NB4 (cell line): Measurements from ENCODE around the gene HS3ST3A1.

ENCODE experiments used
- DNase-seq: peaks from one replicate; pipeline ENCODE4 v3.0.0; 2010; ENCODE audit warnings: low read depth
- H3K4me3 ChIP-seq: one replicate; pipeline ENCODE4 v1.5.1; 2011; ENCODE audit warnings: mild to moderate bottlenecking, low read depth, low read length, moderate library complexity
- MYC ChIP-seq: IDR thresholded peaks from 2 replicates; pipeline ENCODE4 v1.6.1; 2011; ENCODE audit warnings: low read depth, low read length
- POLR2A ChIP-seq: IDR thresholded peaks from 2 replicates; pipeline ENCODE4 v1.6.1; 2011; ENCODE audit warnings: mild to moderate bottlenecking; ENCODE audit not compliant: insufficient read length; ENCODE audit errors: extremely low read depth
- TF ChIP-seq, protein P1 (sequence below): IDR thresholded peaks from one replicate; pipeline ENCODE4 v1.5.1; 2012; ENCODE audit warnings: low read depth, low read length
- TF ChIP-seq, protein P2 (sequence below): IDR thresholded peaks from 2 replicates; pipeline ENCODE4 v1.6.1; 2011; ENCODE audit warnings: low read depth, low read length

The HS3ST3A1 gene

GRCh38 chr17:13484020-13484419 lies 117.7 kb downstream of the HS3ST3A1 start:
- H3K4me3 ChIP-seq: no peak overlapping the region
- TF ChIP-seq, protein P1, sequence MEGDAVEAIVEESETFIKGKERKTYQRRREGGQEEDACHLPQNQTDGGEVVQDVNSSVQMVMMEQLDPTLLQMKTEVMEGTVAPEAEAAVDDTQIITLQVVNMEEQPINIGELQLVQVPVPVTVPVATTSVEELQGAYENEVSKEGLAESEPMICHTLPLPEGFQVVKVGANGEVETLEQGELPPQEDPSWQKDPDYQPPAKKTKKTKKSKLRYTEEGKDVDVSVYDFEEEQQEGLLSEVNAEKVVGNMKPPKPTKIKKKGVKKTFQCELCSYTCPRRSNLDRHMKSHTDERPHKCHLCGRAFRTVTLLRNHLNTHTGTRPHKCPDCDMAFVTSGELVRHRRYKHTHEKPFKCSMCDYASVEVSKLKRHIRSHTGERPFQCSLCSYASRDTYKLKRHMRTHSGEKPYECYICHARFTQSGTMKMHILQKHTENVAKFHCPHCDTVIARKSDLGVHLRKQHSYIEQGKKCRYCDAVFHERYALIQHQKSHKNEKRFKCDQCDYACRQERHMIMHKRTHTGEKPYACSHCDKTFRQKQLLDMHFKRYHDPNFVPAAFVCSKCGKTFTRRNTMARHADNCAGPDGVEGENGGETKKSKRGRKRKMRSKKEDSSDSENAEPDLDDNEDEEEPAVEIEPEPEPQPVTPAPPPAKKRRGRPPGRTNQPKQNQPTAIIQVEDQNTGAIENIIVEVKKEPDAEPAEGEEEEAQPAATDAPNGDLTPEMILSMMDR: no peak
- TF ChIP-seq POLR2A: no peak
- TF ChIP-seq, protein P2, sequence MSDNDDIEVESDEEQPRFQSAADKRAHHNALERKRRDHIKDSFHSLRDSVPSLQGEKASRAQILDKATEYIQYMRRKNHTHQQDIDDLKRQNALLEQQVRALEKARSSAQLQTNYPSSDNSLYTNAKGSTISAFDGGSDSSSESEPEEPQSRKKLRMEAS: no peak
- no peak for TF ChIP-seq MYC
- DNase-seq: no peak

DNA sequence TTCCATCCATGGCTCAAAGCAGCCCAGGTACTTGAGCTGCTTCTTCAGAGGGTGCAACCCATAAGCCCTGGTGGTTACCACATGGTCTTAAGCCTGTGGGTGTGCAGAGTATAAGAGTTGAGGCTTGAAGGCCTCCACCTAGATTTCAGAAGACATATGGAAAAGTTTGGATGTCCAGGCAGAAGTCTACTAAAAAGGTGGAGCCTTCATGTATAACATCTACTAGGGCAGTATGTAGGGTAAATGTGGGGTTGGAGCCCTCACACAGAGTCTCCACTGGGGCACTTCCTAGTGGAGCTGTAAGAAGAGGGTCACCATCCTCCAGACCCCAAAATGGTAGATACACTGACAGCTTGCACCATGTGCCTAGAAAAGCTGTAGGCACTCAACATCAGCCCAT lies 120.9 kb downstream of the HS3ST3A1 start:
- no peak for DNase-seq
- TF ChIP-seq, protein P1: no peak
- TF ChIP-seq, protein P2: no peak
- TF ChIP-seq MYC (no peak), POLR2A (no peak)
- no peak overlapping the region for H3K4me3 ChIP-seq

DNA sequence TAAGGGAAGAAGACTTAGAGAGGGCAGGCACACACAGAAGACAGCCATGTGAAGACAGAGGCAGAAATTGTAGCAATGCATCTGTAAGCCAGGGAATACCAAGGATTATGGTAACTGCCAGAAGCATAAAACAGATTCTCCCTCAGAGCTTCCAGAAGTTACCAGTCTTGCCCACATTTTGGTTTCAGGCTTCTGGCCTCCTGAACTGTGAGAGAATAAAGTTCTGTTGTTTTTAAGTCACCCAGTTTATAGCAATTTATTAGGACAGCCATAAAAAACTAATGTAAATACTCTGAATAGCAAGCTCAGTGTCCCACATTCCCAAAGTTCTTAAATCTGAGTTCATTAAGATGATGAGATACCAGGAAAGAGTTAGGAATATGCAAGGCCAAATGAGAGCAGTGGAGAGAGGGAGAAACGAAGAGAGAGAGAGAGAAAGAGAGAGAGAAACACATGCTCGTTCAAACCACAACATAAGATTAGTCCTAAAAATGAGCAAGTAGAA lies 123.4 kb downstream of the HS3ST3A1 start:
- no peak for DNase-seq

GRCh38 chr17:13477180-13477611 lies 124.5 kb downstream of the HS3ST3A1 start:
- no peak overlapping the region for H3K4me3 ChIP-seq
- DNase-seq: no peak
- TF ChIP-seq, protein P2: no peak
- TF ChIP-seq MYC: no peak
- TF ChIP-seq, protein P1: no peak
- no peak for TF ChIP-seq POLR2A

More for the DNA sequence above, 123.4 kb downstream of the HS3ST3A1 start:
- TF ChIP-seq, protein P1: no peak
- TF ChIP-seq MYC: no peak
- TF ChIP-seq, protein P2: no peak
- TF ChIP-seq POLR2A: no peak
- H3K4me3 ChIP-seq: no peak overlapping the region

DNA sequence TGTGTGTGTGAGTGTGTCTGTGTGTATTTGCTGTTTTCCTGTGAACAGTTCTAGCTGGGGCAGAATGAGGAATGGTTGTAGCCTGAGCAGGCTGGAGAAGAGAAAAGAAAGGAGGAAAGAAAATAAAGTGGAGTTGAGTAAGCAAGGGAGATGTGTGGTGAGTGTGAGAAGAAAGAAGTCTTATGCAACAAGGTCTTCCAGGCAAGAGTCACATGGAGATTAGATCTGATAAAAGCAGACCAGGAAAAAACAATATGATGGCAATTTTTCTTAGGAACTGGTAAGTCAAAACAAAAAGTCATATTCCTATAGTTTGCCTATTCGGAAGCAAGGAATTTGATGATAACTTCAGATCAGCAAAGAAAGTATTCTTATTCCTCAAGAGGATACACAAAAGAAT lies 125.0 kb downstream of the HS3ST3A1 start:
- H3K4me3 ChIP-seq: no peak overlapping the region
- DNase-seq: no peak
- TF ChIP-seq MYC: no peak
- TF ChIP-seq, protein P2: no peak
- no peak for TF ChIP-seq POLR2A
- TF ChIP-seq, protein P1: no peak
